ENCODE measurements around the gene CCDC158. TPM values are rescaled to one million over a fixed set of nuclear protein-coding genes. Genes with fewer than 3 reads are reported as not detected.

CCDC158 gene
- total and polyA plus RNA-seq, 2 of the 4 experiments (the other 2 are of a cell fraction): not detected

- CTCF ChIA-PET: interaction anchor here (1.3 to 1.7 kb wide), 2 partner anchors 98 to 100 kb away, joined by 5 read pairs; no protein-coding TSS in a partner anchor
- H3K27me3 ChIP-seq (ENCODE audit: control insufficient read depth, insufficient read depth, low read length): peaks cover 31% of the 10 kb centered on the region
- ATAC-seq (ENCODE audit: low read depth): no peak
- H2AK5ac ChIP-seq (ENCODE audit: low read depth, low read length): no peak overlapping the region
- H4K91ac ChIP-seq (ENCODE audit: insufficient read depth, low read depth, low read length): no peak overlapping the region
- no peaks in the 10 kb centered on the region for H3K9me3 ChIP-seq (ENCODE audit: control insufficient read depth, insufficient read depth, low read length)
- no peak overlapping the region for H3K9ac ChIP-seq (ENCODE audit: low read depth, low read length)
- H3K23ac ChIP-seq (ENCODE audit: low read depth, low read length): no peak overlapping the region
- H3K4me2 ChIP-seq (ENCODE audit: low read depth, low read length): no peak overlapping the region
- H3K14ac ChIP-seq (replicated peaks; ENCODE audit: low read depth, low read length): no peak overlapping the region
- intact Hi-C loops (cut with micrococcal nuclease) (no loop called here), in situ Hi-C loops (cut with MboI; ENCODE audit: low sequenced_read_pairs) (no loop called here), dilution Hi-C loops (cut with HindIII; ENCODE audit: low sequenced_read_pairs, unreplicated experiment) (no loop called here)
- no peak overlapping the region for H3K4me3 ChIP-seq (ENCODE audit: insufficient read depth, low read depth, low read length)
- no peak overlapping the region for H4K8ac ChIP-seq (ENCODE audit: low read depth in 2 of 2, low read length in 2 of 2)
- no peak overlapping the region for H3K27ac ChIP-seq (ENCODE audit: insufficient read depth, low read length)
- H2BK20ac ChIP-seq (ENCODE audit: low read depth, low read length): no peak overlapping the region
- no peak overlapping the region for H2BK15ac ChIP-seq (ENCODE audit: low read depth, low read length)
- TF ChIP-seq MXI1 (IDR thresholded peaks at IDR 0.05; ENCODE audit: borderline replicate concordance, low read depth, low read length): no peak
- no peak for TF ChIP-seq CTCF (conservative IDR thresholded peaks at IDR 0.05; ENCODE audit: low read depth, low read length)
- TF ChIP-seq CEBPB (IDR thresholded peaks at IDR 0.05; ENCODE audit: low read depth, low read length): no peak
- TF ChIP-seq FOS (IDR thresholded peaks at IDR 0.05; ENCODE audit: low read depth, low read length): no peak
- TF ChIP-seq NFE2L2 (IDR thresholded peaks at IDR 0.05; ENCODE audit: low read depth, low read length): no peak
- no peak for TF ChIP-seq BHLHE40 (IDR thresholded peaks at IDR 0.05; ENCODE audit: low read depth, low read length)
- no peak for TF ChIP-seq SMC3 (IDR thresholded peaks at IDR 0.05; ENCODE audit: low read depth, low read length)
- TF ChIP-seq USF2 (IDR thresholded peaks at IDR 0.05; ENCODE audit: low read depth, low read length): no peak
- TF ChIP-seq RCOR1 (IDR thresholded peaks at IDR 0.05; ENCODE audit: insufficient replicate concordance, low read length): no peak
- no peak for TF ChIP-seq RFX5 (IDR thresholded peaks at IDR 0.05; ENCODE audit: low read depth, low read length)
- TF ChIP-seq CHD1 (IDR thresholded peaks at IDR 0.05; ENCODE audit: low read depth, low read length): no peak
- no peak overlapping the region for H2AFZ ChIP-seq (replicated peaks; ENCODE audit: low read length, poor library complexity)
- POLR2A ChIA-PET (ENCODE audit: unreplicated experiment): no interaction called here
- no peak overlapping the region for H2AK9ac ChIP-seq (replicated peaks; ENCODE audit: low read depth, low read length, poor library complexity)
- H3K4ac ChIP-seq (ENCODE audit: low read depth, low read length): no peak overlapping the region
- no CpG with 5 or more reads among the region's 4 CpGs for WGBS, 2 experiments (ENCODE audit: extremely low coverage in 2 of 2, insufficient read length in 1 of 2)
- no peaks in the 10 kb centered on the region for H3K79me1 ChIP-seq (ENCODE audit: low read depth in 1 of 2, low read length in 2 of 2)
- no TSS peak for BruUV-seq (replicated peaks)
- no peak overlapping the region for H3K18ac ChIP-seq (ENCODE audit: low read depth, low read length)
- H4K20me1 ChIP-seq (ENCODE audit: insufficient read depth, low read length): no peaks in the 10 kb centered on the region
- H2BK5ac ChIP-seq (ENCODE audit: low read depth, low read length, poor library complexity, severe bottlenecking): no peak overlapping the region
- no peak for DNase-seq
- no peaks in the 10 kb centered on the region for H3K4me1 ChIP-seq (ENCODE audit: control insufficient read depth, insufficient read depth, low read length)
- no peaks in the 10 kb centered on the region for H3K36me3 ChIP-seq (ENCODE audit: control insufficient read depth, insufficient read depth, low read length)
- H2BK120ac ChIP-seq (ENCODE audit: low read depth, low read length): no peak overlapping the region
- no peak overlapping the region for H3K56ac ChIP-seq (ENCODE audit: extremely low read depth, insufficient read depth, low read length)
- no peak overlapping the region for H4K5ac ChIP-seq (ENCODE audit: low read depth, low read length)
- H3K9me1 ChIP-seq (ENCODE audit: insufficient read depth, low read length): peaks cover 2% of the 10 kb centered on the region; the same call in 1 of the 2 replicates
These were observed 141.5 kb downstream of the CCDC158 start for GRCh38 chr4:76279462-76279861.
